Activated effector memory CD4-positive, alpha-beta T cell treated with Interleukin-2 at 50 U/mL for 16 hours (primary cell): ENCODE results near the gene CD200.

ENCODE experiments used
- DNase-seq: peaks from one replicate; pipeline ENCODE4 v3.0.0-alpha.2; 2020

The CD200 gene

DNA sequence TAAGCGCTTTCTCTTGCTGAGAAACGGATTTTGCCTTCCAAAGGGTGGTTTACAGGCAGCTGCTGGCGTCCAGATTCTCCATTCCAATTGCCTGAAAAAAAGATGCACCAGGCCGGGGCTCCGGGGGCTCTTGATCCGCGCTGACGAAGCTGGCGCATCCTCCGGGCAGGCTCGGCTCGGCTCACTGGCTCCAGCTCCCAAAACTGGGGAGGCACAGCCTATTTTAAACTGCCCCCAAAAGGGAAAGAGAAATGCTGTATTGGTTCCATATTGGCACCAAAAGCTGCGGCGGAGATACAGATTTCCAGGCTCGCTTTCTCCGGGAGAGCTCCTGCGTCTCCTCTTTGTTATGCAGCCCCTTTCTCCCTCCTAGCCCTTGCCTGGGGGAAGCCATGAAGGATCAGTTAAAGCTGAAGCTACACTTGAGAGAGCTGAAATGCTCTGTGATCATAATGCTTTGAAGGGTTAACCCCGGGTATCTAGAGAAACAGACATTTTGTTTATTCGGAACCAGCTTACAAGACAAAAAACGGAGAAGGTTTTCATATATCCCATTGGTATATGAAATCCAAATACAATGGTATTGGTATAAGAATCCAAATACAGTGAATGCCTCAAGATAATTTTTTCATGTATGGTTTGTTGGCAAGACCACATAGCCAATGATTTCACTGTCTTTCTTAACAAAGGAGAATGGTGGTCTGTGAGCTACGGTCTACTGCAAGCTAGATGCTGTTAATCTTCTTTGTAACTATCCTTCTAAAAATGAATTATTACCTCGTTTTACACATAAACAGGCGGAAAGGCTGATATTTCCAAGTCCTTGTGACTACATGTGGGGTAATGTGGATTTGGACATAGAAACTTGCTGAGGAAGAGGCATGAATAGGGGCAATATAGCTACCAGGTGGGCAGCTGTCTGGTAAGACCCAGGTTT is 693 bp downstream of the CD200 start:
- no peak for DNase-seq

DNA sequence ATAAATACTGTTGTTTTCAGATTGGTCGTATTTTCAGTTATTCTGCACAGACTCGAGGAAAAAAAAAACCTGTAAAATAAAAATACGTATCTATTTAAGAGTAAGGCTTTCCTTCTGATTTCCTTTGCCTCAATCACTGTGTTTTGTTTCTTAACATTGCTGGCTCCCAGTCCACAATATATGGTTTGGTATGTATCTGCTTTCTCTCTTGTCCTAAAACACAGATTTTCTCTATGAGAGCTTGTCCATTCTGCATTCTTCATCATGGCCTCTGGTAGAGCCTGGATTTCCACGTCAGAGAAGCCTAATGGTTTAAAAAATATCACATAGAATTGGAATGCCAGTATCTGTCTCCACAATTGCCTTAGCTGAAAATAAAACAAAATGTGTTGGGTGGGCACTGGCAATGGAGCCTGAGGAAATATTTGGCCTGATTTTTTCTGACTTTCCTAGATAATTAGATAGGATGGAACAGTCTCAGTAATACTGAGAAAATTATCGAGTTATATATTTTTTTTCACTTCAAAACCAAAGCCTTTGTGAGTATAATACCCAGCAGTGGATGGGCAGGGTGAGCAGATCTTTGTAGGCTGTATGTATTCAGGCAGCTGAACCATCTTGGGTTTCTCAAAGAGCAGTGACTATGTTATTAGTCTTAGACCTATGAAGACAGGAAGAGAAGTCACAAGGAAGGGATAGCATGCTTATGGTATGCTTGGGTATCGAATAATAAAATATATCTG is 1.9 kb downstream of the CD200 start:
- DNase-seq = no peak

GRCh38 chr3:112335434-112335781 is 2.5 kb downstream of the CD200 start:
- DNase-seq = no peak

- DNase-seq = no peak
These were observed 5.2 kb downstream of the CD200 start for GRCh38 chr3:112338021-112338726.

GRCh38 chr3:112338727-112339056 is 5.7 kb downstream of the CD200 start:
- DNase-seq = no peak

- no peak for DNase-seq
These were observed 6.2 kb downstream of the CD200 start for GRCh38 chr3:112339134-112339533.

GRCh38 chr3:112339609-112340008 is 6.7 kb downstream of the CD200 start:
- no peak for DNase-seq

GRCh38 chr3:112341386-112341785 is 8.4 kb downstream of the CD200 start:
- DNase-seq = no peak

GRCh38 chr3:112345681-112346080 is 12.7 kb downstream of the CD200 start:
- no peak for DNase-seq

DNA sequence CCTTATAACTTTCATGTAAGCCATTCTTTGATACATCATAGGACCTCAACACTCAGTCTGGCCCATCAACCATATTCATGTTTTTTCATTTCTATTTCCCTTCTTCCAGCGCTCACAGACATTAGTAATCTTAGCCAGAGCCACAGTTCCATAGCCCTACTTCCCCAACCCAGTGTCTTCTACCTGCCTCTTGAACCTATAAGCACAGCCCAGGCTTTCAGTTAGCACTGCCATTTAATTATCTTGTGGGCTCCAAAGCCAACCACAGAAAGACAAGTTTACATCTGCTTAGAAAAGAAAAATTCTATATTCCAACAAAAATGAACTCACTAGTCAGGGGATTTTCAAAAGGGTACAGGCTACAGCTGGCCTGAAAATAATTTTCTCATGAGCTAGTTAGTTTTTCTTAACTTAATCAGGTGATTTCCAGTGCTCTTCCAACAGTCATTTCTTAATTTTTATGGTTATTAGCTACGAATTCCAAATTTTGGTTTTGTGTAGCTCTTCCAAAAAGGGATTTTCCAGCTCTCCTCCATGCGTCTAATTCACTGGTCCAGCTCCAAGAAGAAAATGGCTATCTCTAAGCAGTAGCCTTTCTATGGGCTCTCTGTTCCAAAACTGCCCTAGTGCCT is 13.7 kb downstream of the CD200 start:
- DNase-seq = no peak

GRCh38 chr3:112348943-112349342 is 16.0 kb downstream of the CD200 start:
- DNase-seq = no peak

DNA sequence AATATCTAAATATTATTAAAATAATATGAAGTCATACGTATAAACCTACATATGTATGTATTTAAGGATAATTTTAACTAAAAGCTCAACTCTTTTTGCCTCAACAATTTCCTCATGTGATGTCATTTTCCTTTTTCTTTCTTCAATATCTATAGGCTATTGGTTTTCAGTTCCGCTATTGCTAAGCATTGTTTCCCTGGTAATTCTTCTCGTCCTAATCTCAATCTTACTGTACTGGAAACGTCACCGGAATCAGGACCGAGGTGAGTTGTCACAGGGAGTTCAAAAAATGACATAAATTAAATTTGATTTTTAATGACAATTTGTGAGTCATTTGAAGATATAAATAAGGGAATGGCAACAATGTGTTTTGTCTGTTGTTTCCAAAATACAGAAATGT is 16.6 kb downstream of the CD200 start:
- DNase-seq = no peak

- no peak for DNase-seq
These were observed 17.3 kb downstream of the CD200 start for GRCh38 chr3:112350018-112350810.

- no peak for DNase-seq
These were observed 18.1 kb downstream of the CD200 start for GRCh38 chr3:112351036-112351435.

DNA sequence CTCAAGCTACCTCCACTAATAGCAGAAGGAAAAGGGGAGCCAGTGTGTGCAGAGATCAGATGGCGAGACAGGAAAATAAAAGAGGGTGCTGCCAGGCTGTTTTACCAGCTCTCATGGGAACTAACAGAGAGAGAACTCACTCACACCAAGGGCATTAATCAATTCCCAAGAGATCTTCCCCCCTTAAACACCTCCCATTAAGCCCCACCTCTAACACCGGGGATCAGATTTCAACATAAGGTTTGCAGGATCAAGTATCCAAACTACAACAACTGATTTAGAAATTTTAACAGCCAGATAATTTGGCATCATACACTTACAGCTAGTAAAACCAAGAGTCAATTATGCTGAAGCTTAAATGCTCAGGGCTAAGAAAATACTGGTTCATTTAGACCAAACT is 18.9 kb downstream of the CD200 start:
- DNase-seq = no peak

DNA sequence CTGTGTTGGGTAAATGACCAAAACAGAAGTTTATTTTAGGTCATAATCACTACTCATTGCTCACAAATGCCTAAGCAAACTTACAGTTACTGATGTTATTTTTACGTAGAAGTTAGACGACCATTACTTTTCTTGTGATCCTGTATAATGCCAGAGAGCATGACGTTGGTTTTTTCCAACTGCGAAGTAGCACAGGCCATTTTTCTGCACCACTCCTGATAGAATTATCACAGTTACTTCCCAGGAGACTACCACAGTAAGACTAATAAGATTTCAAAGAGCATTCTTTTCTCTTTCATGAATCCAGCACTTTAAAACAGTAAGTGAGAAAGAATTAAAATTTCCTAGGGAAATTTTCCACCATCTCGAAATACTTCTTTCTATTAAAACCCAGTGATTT is 19.8 kb downstream of the CD200 start:
- DNase-seq = no peak

GRCh38 chr3:112353365-112353764 is 20.4 kb downstream of the CD200 start:
- DNase-seq = no peak

GRCh38 chr3:112354642-112355306 is 21.8 kb downstream of the CD200 start:
- DNase-seq = no peak

- DNase-seq = no peak
These were observed 22.3 kb downstream of the CD200 start for GRCh38 chr3:112355307-112355687.

- DNase-seq = no peak
These were observed 25.2 kb downstream of the CD200 start for GRCh38 chr3:112357930-112358780.

DNA sequence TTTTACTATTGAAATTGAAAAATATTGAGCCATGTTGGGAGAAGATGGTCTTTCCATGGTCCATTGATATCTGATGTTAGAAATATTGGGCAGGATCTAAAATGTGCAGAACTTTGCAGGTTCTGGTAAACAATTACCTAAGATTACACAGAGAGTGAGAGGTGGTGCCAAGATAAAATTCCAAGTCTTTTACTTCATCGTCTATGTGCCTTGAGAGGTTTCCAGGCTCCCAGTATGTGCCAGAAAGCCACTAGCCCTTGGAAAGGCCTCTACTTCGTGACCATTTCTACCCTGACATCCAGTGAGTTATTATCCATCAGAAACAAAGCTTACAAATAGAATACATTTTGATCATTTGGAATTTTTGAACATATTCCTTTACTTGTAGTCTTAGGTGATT is 27.6 kb downstream of the CD200 start:
- DNase-seq = no peak
